ENCODE results near the gene PTPN1. TPM values are rescaled to one million over a fixed set of nuclear protein-coding genes. Genes with fewer than 3 reads are reported as not detected.

PTPN1 gene
- total and polyA plus RNA-seq, 2 donors (not counting 3 experiments of a cell fraction or from before 2014, with no cell fraction given) = 41.1 to 64.3 TPM

- Histone ChIP-seq H3K27me3 (ENCODE audit: control insufficient read depth in 2 of 2, insufficient read depth in 2 of 2, low read length in 2 of 2) (no peaks in the 10 kb centered on the region), H3K9me1 (replicated peaks; ENCODE audit: control insufficient read depth, extremely low read depth, insufficient read depth, low read length) (no peaks in the 10 kb centered on the region), H3K9me3 (replicated peaks; ENCODE audit: control insufficient read depth, insufficient read depth, low read length) (no peaks in the 10 kb centered on the region), H3K27ac (ENCODE audit: insufficient read depth, low read depth, low read length) (peak overlapping the region; percentile 64), H3K36me3 (ENCODE audit: control insufficient read depth in 2 of 2, extremely low read depth in 1 of 2, insufficient read depth in 2 of 2, low read length in 2 of 2) (peaks cover 12 to 36% of the 10 kb centered on the region in 2 experiments), H3K4me2 (ENCODE audit: insufficient read depth, low read length) (peak overlapping the region; percentile 33), H4K20me1 (replicated peaks; ENCODE audit: control insufficient read depth, extremely low read depth, insufficient read depth, low read length) (no peaks in the 10 kb centered on the region), H3K79me2 (ENCODE audit: control insufficient read depth, insufficient read depth, low read length) (peaks cover 57% of the 10 kb centered on the region), H3K9ac (replicated peaks; ENCODE audit: extremely low read depth, insufficient read depth, low read length) (peak overlapping the region; percentile 2), H2AFZ (ENCODE audit: low read depth, low read length) (no peak overlapping the region), H3K4me3 (replicated peaks in 1 of 3; ENCODE audit: insufficient read depth in 1 of 3, low read depth in 1 of 3, low read length in 3 of 3) (no peak overlapping the region), H3K4me1 (ENCODE audit: control insufficient read depth, extremely low read depth, insufficient read depth, low read length) (peaks cover 40% of the 10 kb centered on the region)
- peak; percentile 86 for DNase-seq (ENCODE audit: low read depth, low spot score)
- POLR2A ChIA-PET = interaction anchor here (0.6 to 3.1 kb wide), 7 partner anchors 30 to 382 kb away, joined by 3 to 17 read pairs (median 4); partner anchors contain the start of gene CEBPB
- no TSS peak for BruUV-seq (replicated peaks)
- intact Hi-C loops (cut with micrococcal nuclease) = loop anchor here (1.0 kb wide), 1 partner anchor 63 kb away; the partner anchor contains the start of gene PTPN1
- FAIRE-seq = peak; percentile 94
- dilution Hi-C loops (cut with MboI; ENCODE audit: extremely low pct_ligation_motif_present, low sequenced_read_pairs) = no loop called here
- TF ChIP-seq JUN (IDR thresholded peaks at IDR 0.05; ENCODE audit: borderline replicate concordance, insufficient read depth, insufficient read length, low read depth) (peak; percentile 18), GATA2 (IDR thresholded peaks at IDR 0.05; ENCODE audit: insufficient read depth, insufficient read length, low read depth, low read length) (peak; percentile 14), MAX (IDR thresholded peaks at IDR 0.05; ENCODE audit: insufficient read depth, insufficient read length) (peak; percentile 79), FOS (IDR thresholded peaks at IDR 0.05; ENCODE audit: borderline replicate concordance, insufficient read depth, low read length) (peak; percentile 28), POLR2AphosphoS5 (IDR thresholded peaks at IDR 0.05; ENCODE audit: insufficient read depth, low read depth, low read length) (peak; percentile 48), MYC (IDR thresholded peaks at IDR 0.05; ENCODE audit: low read depth, low read length) (no peak), EZH2 (IDR thresholded peaks at IDR 0.05; ENCODE audit: borderline replicate concordance, low read depth, low read length, severe bottlenecking) (no peak), POLR2A (IDR thresholded peaks at IDR 0.05; ENCODE audit: low read depth, low read length) (no peak), CTCF (IDR thresholded peaks at IDR 0.05; ENCODE audit: extremely low read depth in 1 of 2, insufficient read depth in 1 of 2, low read depth in 1 of 2, low read length in 2 of 2) (no peak)
- CTCF ChIA-PET = interaction anchor here (0.7 to 9.0 kb wide), 21 partner anchors 11 to 387 kb away, joined by 3 to 133 read pairs (median 6); partner anchors contain the start of genes CEBPB and PTPN1
These were observed 63.0 kb downstream of the PTPN1 start for GRCh38 chr20:50572938-50573777.

Measured in endothelial cell of umbilical vein (primary cell).